Mesodermal cell (in vitro differentiated cells): ENCODE data around the gene GFAP.
A peak's percentile ranks its signal among the peaks of the same experiment; 100 is the strongest.

Experiments used
- H3K27ac ChIP-seq: 2 replicates; pipeline ENCODE4 v1.7.0; 2013; ENCODE audit warnings: mild to moderate bottlenecking, low read depth, low read length, moderate library complexity; ENCODE audit not compliant: severe bottlenecking
- H3K36me3 ChIP-seq: 2 replicates; pipeline ENCODE4 v1.7.1; 2013; ENCODE audit warnings: mild to moderate bottlenecking, low read length, moderate library complexity; ENCODE audit not compliant: control insufficient read depth, insufficient read depth
- H3K4me1 ChIP-seq: one replicate; pipeline ENCODE4 v1.7.1; 2013; ENCODE audit warnings: mild to moderate bottlenecking, low read length; ENCODE audit not compliant: insufficient read depth, control insufficient read depth, poor library complexity, severe bottlenecking
- H3K4me3 ChIP-seq: 2 replicates; pipeline ENCODE4 v1.7.0; 2013; ENCODE audit warnings: low read length, control low read depth, mild to moderate bottlenecking; ENCODE audit not compliant: insufficient read depth, poor library complexity, severe bottlenecking; ENCODE audit errors: extremely low read depth
- H3K9me3 ChIP-seq: 2 replicates; pipeline ENCODE4 v1.7.1; 2013; ENCODE audit warnings: mild to moderate bottlenecking, low read length, moderate library complexity; ENCODE audit not compliant: control insufficient read depth
- WGBS, 2 experiments: methylation state at CpG; one replicate each; pipeline ENCODE4 v1.1.5; 2013; ENCODE audit warnings: missing lambda C conversion rate in 2 of 2; ENCODE audit not compliant: insufficient coverage in 2 of 2; 5-methylcytosine and 5-hydroxymethylcytosine counted together

The GFAP gene

GRCh38 chr17:44906010-44906646 is 9.2 kb downstream of the GFAP start:
- H3K27ac ChIP-seq = peak overlapping the region; percentile 70
- WGBS, 2 experiments = 66 to 70% methylated on average over 8 to 10 of the region's 10 CpGs

DNA sequence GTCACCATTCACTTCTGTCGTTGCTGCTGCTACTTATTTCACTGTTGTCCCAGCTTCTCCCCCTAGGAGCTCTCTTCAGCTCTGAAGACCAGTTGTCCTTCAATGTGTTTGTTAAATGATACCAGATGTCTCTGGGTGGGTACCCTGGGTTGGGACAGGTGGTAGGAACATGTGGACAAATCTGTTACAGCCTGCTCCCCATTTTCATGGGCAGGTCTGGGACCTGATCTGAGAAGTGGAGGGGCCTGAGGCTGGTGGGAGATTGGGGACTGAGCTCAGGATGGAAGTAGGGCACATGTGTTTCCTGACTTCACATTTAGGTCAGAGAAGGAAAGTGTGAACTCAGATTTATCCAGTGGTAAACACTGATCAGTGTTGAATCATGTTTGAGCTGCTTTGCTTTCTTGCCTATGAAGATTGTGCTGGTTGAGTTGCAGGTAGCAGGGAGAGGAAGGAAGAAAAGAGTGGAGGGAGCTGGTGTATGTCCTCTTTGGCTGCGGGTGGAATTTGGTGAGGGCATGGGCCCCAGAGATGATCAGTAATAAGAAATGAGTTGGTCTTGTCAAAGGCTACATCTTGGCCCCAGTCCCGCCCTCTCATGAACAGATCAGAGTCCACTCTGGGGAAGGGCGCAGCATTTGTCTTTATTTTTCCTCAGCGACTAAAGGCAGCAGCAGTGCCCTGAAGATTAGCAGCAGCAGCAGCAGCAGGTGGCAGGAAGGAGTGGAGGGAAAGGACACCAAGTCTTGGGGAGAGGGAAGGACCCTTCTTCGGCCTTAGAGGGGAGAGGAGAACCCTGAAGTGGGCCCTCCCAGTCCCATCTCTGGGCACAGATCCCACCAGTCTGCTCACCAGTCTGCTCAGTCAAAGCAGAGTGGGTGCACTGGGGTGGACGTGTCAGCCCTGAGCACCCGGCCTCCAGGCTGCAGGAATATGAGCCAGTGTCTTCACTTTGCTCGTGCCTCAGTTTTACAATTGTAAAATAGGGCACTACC is 10.0 kb downstream of the GFAP start:
- no peaks in the 10 kb centered on the region for H3K36me3 ChIP-seq
- H3K4me3 ChIP-seq = no peak overlapping the region
- H3K9me3 ChIP-seq = no peaks in the 10 kb centered on the region
- H3K27ac ChIP-seq = peak overlapping the region; percentile 70
- 87 to 91% methylated on average over 7 to 8 of the region's 9 CpGs for WGBS, 2 experiments
- peaks cover 51% of the 10 kb centered on the region for H3K4me1 ChIP-seq

More at GRCh38 chr17:44906010-44906646, 9.2 kb downstream of the GFAP start:
- Histone ChIP-seq H3K36me3 (no peaks in the 10 kb centered on the region), H3K4me1 (peaks cover 44% of the 10 kb centered on the region), H3K4me3 (no peak overlapping the region), H3K9me3 (no peaks in the 10 kb centered on the region)

GRCh38 chr17:44904001-44904984 is 11.0 kb downstream of the GFAP start:
- no peak overlapping the region for H3K4me3 ChIP-seq
- WGBS, 2 experiments = 94 to 96% methylated on average over 34 to 35 of the region's 35 CpGs

DNA sequence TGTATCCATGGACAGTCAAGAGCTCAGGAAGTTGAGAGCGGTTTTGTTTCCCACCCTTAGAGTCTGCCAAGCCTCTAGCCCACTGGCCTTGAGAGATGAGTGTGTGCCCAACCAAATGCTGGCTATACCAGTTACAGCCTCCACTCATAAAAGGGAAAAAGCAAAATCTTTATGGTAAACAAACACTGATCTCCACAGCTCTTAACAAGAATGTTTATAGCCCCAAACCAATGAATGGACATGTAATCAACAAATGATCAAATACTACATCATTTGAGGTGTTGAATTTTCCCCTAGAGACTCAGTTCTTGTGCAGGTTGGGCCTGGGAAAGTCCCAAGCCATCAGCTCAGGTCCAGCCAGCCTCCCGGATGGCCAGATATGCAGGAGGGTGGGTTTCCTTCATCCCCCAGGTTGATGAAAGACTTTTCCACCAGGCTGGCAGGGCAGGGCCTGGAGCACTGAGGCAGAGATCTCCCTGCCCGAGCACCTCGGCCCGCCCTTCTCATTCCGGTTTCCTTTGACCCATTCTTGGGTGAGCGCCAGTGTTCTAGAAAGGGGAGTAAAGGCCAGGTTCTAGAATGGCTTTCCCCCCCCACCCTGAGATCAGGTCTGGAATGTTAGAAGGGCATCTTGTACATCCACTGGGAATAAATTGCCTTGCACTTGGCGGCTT is 12.2 kb downstream of the GFAP start:
- Histone ChIP-seq H3K4me3 (no peak overlapping the region), H3K27ac (no peak overlapping the region), H3K4me1 (peaks cover 40% of the 10 kb centered on the region), H3K36me3 (no peaks in the 10 kb centered on the region), H3K9me3 (no peaks in the 10 kb centered on the region)
- 92 to 94% methylated on average over 5 to 6 of the region's 8 CpGs for WGBS, 2 experiments

More at GRCh38 chr17:44904001-44904984, 11.0 kb downstream of the GFAP start:
- peaks cover 47% of the 10 kb centered on the region for H3K4me1 ChIP-seq
- no peaks in the 10 kb centered on the region for H3K36me3 ChIP-seq
- H3K9me3 ChIP-seq = no peaks in the 10 kb centered on the region
- no peak overlapping the region for H3K27ac ChIP-seq

DNA sequence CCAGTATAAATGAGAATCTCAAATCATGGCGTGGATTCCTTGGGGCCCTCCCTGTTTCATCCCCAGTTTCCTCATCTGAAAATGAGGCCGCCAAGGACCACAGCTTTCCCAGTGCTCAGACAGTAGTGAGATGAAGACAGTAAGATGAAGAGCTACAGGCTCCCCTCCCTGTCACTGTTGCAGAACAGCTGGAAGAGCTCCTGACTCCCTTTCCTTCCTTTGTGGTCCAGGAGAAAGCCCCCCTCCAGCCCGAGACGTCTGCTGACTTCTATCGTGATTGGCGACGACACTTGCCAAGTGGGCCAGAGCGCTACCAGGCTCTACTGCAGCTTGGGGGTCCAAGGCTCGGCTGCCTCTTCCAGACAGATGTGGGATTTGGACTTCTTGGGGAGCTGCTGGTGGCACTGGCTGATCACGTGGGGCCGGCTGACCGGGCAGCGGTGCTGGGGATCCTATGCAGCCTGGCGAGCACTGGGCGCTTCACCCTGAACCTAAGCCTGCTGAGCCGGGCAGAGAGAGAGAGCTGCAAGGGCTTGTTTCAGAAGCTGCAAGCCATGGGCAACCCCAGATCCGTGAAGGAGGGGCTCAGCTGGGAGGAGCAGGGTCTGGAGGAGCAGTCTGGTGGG is 13.1 kb downstream of the GFAP start:
- Histone ChIP-seq H3K4me3 (no peak overlapping the region), H3K36me3 (no peaks in the 10 kb centered on the region), H3K4me1 (peaks cover 44% of the 10 kb centered on the region), H3K9me3 (no peaks in the 10 kb centered on the region), H3K27ac (no peak overlapping the region)
- 88 to 89% methylated on average over 15 of the region's 17 CpGs for WGBS, 2 experiments

- Histone ChIP-seq H3K36me3 (no peaks in the 10 kb centered on the region), H3K9me3 (no peaks in the 10 kb centered on the region), H3K4me3 (no peak overlapping the region), H3K4me1 (peaks cover 42% of the 10 kb centered on the region), H3K27ac (peak overlapping the region; percentile 29)
- 85% methylated on average over 2 of the region's 4 CpGs; no CpG with 5 or more reads in 1 of the 2 experiments for WGBS, 2 experiments
Observed at GRCh38 chr17:44901411-44901921, 13.8 kb downstream of the GFAP start.

DNA sequence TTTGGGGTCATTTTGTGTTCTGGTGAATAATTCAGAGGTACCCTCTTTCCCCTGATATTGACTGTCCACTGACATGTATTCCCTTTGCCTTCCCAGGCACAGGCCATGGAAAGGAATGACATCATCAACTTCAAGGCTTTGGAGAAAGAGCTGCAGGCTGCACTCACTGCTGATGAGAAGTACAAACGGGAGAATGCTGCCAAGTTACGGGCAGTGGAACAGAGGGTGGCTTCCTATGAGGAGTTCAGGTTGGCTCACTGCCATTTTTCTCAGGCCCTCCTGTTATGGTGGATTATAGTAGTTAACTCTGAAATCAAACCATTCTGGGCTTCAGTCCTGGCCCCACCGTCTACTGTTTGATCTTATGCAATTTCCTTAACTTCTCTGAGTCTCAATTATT is 14.4 kb downstream of the GFAP start:
- Histone ChIP-seq H3K27ac (no peak overlapping the region), H3K36me3 (peaks cover 4% of the 10 kb centered on the region), H3K9me3 (no peaks in the 10 kb centered on the region), H3K4me1 (peaks cover 36% of the 10 kb centered on the region), H3K4me3 (no peak overlapping the region)
- 80 to 85% methylated on average over 2 of the region's 3 CpGs for WGBS, 2 experiments

- Histone ChIP-seq H3K9me3 (no peaks in the 10 kb centered on the region), H3K27ac (peak within 1 kb of the TSS; percentile 100), H3K36me3 (peaks cover 18% of the 10 kb centered on the region), H3K4me1 (peaks cover 27% of the 10 kb centered on the region), H3K4me3 (peak within 1 kb of the TSS; percentile 78)
- WGBS, 2 experiments = 0% methylated on average over 41 to 54 of the region's 54 CpGs
Observed at GRCh38 chr17:44899074-44899782, 16.1 kb downstream of the GFAP start, which contains the start of gene EFTUD2. Gene EFTUD2, minus strand, starts transcription at chr17:44899445. Its CDS starts 4,924 bp downstream, at chr17:44894521.

DNA sequence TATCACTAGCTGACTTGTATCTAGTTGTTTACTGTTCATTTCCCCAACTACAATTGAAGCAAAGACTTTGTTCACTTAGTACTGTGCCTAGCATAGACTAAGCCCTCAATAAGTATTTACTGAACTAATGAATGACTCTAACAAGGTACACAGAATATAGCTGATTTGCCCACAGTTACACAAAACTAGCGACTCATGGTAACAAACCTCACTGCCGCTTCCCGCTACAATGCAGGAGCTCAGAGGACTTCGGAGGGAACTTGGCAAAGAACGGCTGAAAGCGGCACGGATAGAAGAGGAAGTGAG is 16.6 kb downstream of the GFAP start:
- WGBS, 2 experiments = 0% methylated on average over 6 of the region's 7 CpGs
- H3K27ac ChIP-seq = peak overlapping the region; percentile 100
- H3K4me3 ChIP-seq = peak overlapping the region; percentile 78
- H3K4me1 ChIP-seq = peaks cover 27% of the 10 kb centered on the region
- peaks cover 23% of the 10 kb centered on the region for H3K36me3 ChIP-seq
- no peaks in the 10 kb centered on the region for H3K9me3 ChIP-seq
